Measurements from ENCODE around the gene KREMEN2. TPM values are rescaled to one million over a fixed set of nuclear protein-coding genes. Genes with fewer than 3 reads are reported as not detected.

The KREMEN2 gene
- total and polyA plus RNA-seq, 2 of the 4 experiments (the other 2 are of a cell fraction) = 0.03 TPM; not detected in 1

DNA sequence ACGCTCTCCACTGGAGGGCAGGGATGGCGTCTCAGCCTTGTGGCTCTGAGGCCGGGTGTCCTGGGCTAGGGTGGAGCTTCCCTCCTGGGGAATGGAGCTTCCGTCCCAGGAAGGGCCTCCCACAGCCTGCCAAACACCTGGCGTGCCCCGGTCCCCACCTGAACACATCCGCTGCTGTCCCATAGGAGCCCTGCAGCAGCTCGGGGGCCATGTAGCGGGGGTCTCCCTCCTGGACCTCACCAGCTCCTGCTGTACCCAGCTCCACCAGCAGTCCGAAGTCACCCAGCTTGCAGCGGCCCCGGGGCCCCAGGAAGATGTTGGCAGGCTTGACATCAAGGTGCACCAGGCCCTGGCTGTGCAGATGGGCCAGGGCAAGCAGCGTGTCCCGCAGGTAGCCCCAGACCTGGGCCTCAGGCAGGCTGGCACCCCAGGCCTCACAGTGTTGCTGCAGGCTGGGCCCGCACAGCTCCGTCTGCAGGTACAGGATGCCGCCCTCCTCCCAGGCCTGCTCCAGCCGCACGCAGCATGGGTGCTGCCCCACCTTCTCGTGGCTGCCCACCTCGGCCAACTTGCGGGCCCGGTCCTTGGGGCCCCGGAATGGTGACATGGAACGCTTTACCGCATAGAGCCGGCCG is 11.2 kb downstream of the KREMEN2 start:
- Histone ChIP-seq H3K14ac (replicated peaks; ENCODE audit: low read depth, low read length) (no peak overlapping the region), H3K4me2 (ENCODE audit: low read depth, low read length) (no peak overlapping the region), H2AFZ (replicated peaks; ENCODE audit: low read length, poor library complexity) (peak overlapping the region; percentile 33), H2BK15ac (ENCODE audit: low read depth, low read length) (no peak overlapping the region), H4K20me1 (ENCODE audit: insufficient read depth, low read length) (peaks cover 18% of the 10 kb centered on the region), H3K9me3 (ENCODE audit: control insufficient read depth, insufficient read depth, low read length) (no peaks in the 10 kb centered on the region), H4K5ac (ENCODE audit: low read depth, low read length) (no peak overlapping the region), H3K4me1 (ENCODE audit: control insufficient read depth, insufficient read depth, low read length) (peaks cover under 1% of the 10 kb centered on the region; the same call in 1 of the 2 replicates), H3K27ac (ENCODE audit: insufficient read depth, low read length) (no peak overlapping the region), H2AK9ac (replicated peaks; ENCODE audit: low read depth, low read length, poor library complexity) (peak overlapping the region; percentile 42), H3K4me3 (ENCODE audit: insufficient read depth, low read depth, low read length) (no peak overlapping the region), H3K18ac (ENCODE audit: low read depth, low read length) (no peak overlapping the region), H3K56ac (ENCODE audit: extremely low read depth, insufficient read depth, low read length) (no peak overlapping the region), H3K4ac (ENCODE audit: low read depth, low read length) (no peak overlapping the region), H4K8ac (ENCODE audit: low read depth in 2 of 2, low read length in 2 of 2) (no peak overlapping the region), H3K79me1 (ENCODE audit: low read depth in 1 of 2, low read length in 2 of 2) (peaks cover 19 to 29% of the 10 kb centered on the region in 2 experiments), H2BK120ac (ENCODE audit: low read depth, low read length) (no peak overlapping the region), H4K91ac (ENCODE audit: insufficient read depth, low read depth, low read length) (no peak overlapping the region), H3K36me3 (ENCODE audit: control insufficient read depth, insufficient read depth, low read length) (peaks cover 2% of the 10 kb centered on the region; the same call in 1 of the 2 replicates), H2BK5ac (ENCODE audit: low read depth, low read length, poor library complexity, severe bottlenecking) (no peak overlapping the region), H3K9me1 (ENCODE audit: insufficient read depth, low read length) (peaks cover 8% of the 10 kb centered on the region), H2BK20ac (ENCODE audit: low read depth, low read length) (no peak overlapping the region), H3K9ac (ENCODE audit: low read depth, low read length) (no peak overlapping the region), H3K27me3 (ENCODE audit: control insufficient read depth, insufficient read depth, low read length) (no peaks in the 10 kb centered on the region), H2AK5ac (ENCODE audit: low read depth, low read length) (no peak overlapping the region), H3K23ac (ENCODE audit: low read depth, low read length) (no peak overlapping the region)
- ChIA-PET CTCF (no interaction called here), POLR2A (ENCODE audit: unreplicated experiment) (no interaction called here)
- no peak for DNase-seq
- TF ChIP-seq NFE2L2 (IDR thresholded peaks at IDR 0.05; ENCODE audit: low read depth, low read length) = no peak
- no peak for TF ChIP-seq MXI1 (IDR thresholded peaks at IDR 0.05; ENCODE audit: borderline replicate concordance, low read depth, low read length)
- TF ChIP-seq, protein P1, sequence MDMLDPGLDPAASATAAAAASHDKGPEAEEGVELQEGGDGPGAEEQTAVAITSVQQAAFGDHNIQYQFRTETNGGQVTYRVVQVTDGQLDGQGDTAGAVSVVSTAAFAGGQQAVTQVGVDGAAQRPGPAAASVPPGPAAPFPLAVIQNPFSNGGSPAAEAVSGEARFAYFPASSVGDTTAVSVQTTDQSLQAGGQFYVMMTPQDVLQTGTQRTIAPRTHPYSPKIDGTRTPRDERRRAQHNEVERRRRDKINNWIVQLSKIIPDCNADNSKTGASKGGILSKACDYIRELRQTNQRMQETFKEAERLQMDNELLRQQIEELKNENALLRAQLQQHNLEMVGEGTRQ (IDR thresholded peaks at IDR 0.05; ENCODE audit: low read depth, low read length) = no peak
- TF ChIP-seq MAZ (IDR thresholded peaks at IDR 0.05; ENCODE audit: borderline replicate concordance, low read depth, low read length) = no peak
- no peak for TF ChIP-seq CHD1 (IDR thresholded peaks at IDR 0.05; ENCODE audit: low read depth, low read length)
- TF ChIP-seq, protein P2, sequence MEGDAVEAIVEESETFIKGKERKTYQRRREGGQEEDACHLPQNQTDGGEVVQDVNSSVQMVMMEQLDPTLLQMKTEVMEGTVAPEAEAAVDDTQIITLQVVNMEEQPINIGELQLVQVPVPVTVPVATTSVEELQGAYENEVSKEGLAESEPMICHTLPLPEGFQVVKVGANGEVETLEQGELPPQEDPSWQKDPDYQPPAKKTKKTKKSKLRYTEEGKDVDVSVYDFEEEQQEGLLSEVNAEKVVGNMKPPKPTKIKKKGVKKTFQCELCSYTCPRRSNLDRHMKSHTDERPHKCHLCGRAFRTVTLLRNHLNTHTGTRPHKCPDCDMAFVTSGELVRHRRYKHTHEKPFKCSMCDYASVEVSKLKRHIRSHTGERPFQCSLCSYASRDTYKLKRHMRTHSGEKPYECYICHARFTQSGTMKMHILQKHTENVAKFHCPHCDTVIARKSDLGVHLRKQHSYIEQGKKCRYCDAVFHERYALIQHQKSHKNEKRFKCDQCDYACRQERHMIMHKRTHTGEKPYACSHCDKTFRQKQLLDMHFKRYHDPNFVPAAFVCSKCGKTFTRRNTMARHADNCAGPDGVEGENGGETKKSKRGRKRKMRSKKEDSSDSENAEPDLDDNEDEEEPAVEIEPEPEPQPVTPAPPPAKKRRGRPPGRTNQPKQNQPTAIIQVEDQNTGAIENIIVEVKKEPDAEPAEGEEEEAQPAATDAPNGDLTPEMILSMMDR (conservative IDR thresholded peaks at IDR 0.05; ENCODE audit: low read depth, low read length) = no peak
- TF ChIP-seq RAD21 (IDR thresholded peaks at IDR 0.05; ENCODE audit: low read length) = no peak
- TF ChIP-seq POLR2A (IDR thresholded peaks at IDR 0.05; ENCODE audit: low read depth, low read length) = no peak
- TF ChIP-seq, protein P3, sequence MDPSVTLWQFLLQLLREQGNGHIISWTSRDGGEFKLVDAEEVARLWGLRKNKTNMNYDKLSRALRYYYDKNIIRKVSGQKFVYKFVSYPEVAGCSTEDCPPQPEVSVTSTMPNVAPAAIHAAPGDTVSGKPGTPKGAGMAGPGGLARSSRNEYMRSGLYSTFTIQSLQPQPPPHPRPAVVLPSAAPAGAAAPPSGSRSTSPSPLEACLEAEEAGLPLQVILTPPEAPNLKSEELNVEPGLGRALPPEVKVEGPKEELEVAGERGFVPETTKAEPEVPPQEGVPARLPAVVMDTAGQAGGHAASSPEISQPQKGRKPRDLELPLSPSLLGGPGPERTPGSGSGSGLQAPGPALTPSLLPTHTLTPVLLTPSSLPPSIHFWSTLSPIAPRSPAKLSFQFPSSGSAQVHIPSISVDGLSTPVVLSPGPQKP (IDR thresholded peaks at IDR 0.05; ENCODE audit: borderline replicate concordance, low read depth, low read length) = no peak
- no peak for TF ChIP-seq RCOR1 (IDR thresholded peaks at IDR 0.05; ENCODE audit: insufficient replicate concordance, low read length)
- TF ChIP-seq SMC3 (IDR thresholded peaks at IDR 0.05; ENCODE audit: low read depth, low read length) = no peak
- no peak for TF ChIP-seq BHLHE40 (IDR thresholded peaks at IDR 0.05; ENCODE audit: low read depth, low read length)
- TF ChIP-seq CEBPB (IDR thresholded peaks at IDR 0.05; ENCODE audit: low read depth, low read length) = no peak
- no peak for TF ChIP-seq RFX5 (IDR thresholded peaks at IDR 0.05; ENCODE audit: low read depth, low read length)
- no peak for TF ChIP-seq FOS (IDR thresholded peaks at IDR 0.05; ENCODE audit: low read depth, low read length)
- TF ChIP-seq MAFK (IDR thresholded peaks at IDR 0.05; ENCODE audit: low read depth, low read length) = no peak
- no TSS peak for BruUV-seq (replicated peaks)
- in situ Hi-C loops (cut with MboI; ENCODE audit: low sequenced_read_pairs) = no loop called here
- 90% methylated on average over 6 of the region's 28 CpGs; no CpG with 5 or more reads in 1 of the 2 experiments for WGBS, 2 experiments (ENCODE audit: extremely low coverage in 2 of 2, insufficient read length in 1 of 2)
- no peak for ATAC-seq (ENCODE audit: low read depth)
- dilution Hi-C loops (cut with HindIII; ENCODE audit: low sequenced_read_pairs, unreplicated experiment) = no loop called here
- intact Hi-C loops (cut with micrococcal nuclease) = no loop called here
